GM12878 (cell line): Measurements from ENCODE around the gene CDX1.

ENCODE experiments used
- CEBPB ChIP-seq, 2 experiments: fragments of 150-350 bp in 1 of 2; IDR thresholded peaks; 2 replicates each; pipeline ENCODE4 v1.6.1; 2012 to 2014; ENCODE audit warnings: low read depth in 2 of 2, low read length in 2 of 2, borderline replicate concordance in 1 of 2, inconsistent platforms in 1 of 2
- EP300 ChIP-seq, 2 experiments: fragments of 150-350 bp in 1 of 2; IDR thresholded peaks; 2 replicates each; pipeline ENCODE4 v1.6.1; 2011 to 2012; ENCODE audit warnings: low read depth in 2 of 2, low read length in 2 of 2, borderline replicate concordance in 1 of 2, improper control_type of control experiment in 1 of 2, inconsistent platforms in 1 of 2; ENCODE audit not compliant: control insufficient read depth in 1 of 2
- KDM1A ChIP-seq: fragments of 200-600 bp; sonication (generic); IDR thresholded peaks from 2 replicates; pipeline ENCODE4 v1.6.1; 2016; ENCODE audit warnings: borderline replicate concordance
- POLR2A ChIP-seq: IDR thresholded peaks from 2 replicates; pipeline ENCODE4 v1.6.1; 2011; ENCODE audit warnings: low read depth, mild to moderate bottlenecking, low read length
- RAD21 ChIP-seq: IDR thresholded peaks from 2 replicates; pipeline ENCODE4 v1.6.1; 2011; ENCODE audit warnings: mild to moderate bottlenecking, low read depth, low read length, moderate library complexity; ENCODE audit not compliant: insufficient read depth
- RELA ChIP-seq: fragments of 450-650 bp; IDR thresholded peaks from 2 replicates; pipeline ENCODE4 v1.8.0; 2014; ENCODE audit warnings: borderline replicate concordance; ENCODE audit not compliant: partially characterized antibody
- RFX5 ChIP-seq: IDR thresholded peaks from 2 replicates; pipeline ENCODE4 v1.6.1; 2011; ENCODE audit warnings: low read depth, low read length, improper control_type of control experiment
- SMARCA5 ChIP-seq: fragments of 450-650 bp; IDR thresholded peaks from 2 replicates; pipeline ENCODE4 v1.6.1; 2017; ENCODE audit warnings: mild to moderate bottlenecking
- TF ChIP-seq, protein P1 (sequence below): IDR thresholded peaks from 2 replicates; pipeline ENCODE4 v1.6.1; 2012; ENCODE audit warnings: low read depth, low read length, improper control_type of control experiment
- TF ChIP-seq, protein P2 (sequence below), 3 experiments: IDR thresholded peaks in 2 of 3; conservative IDR thresholded peaks in 1 of 3; 2 replicates each; pipeline ENCODE4 v1.5.1; 2011; ENCODE audit warnings: low read depth in 3 of 3, low read length in 3 of 3, mild to moderate bottlenecking in 3 of 3, control low read depth in 2 of 3, moderate library complexity in 2 of 3, inconsistent platforms in 1 of 3, mixed read lengths in 1 of 3; ENCODE audit not compliant: control insufficient read depth in 2 of 3, insufficient read depth in 1 of 3; ENCODE audit errors: extremely low read depth in 1 of 3
- TF ChIP-seq, protein P3 (sequence below): fragments of 450-650 bp; IDR thresholded peaks from 2 replicates; pipeline ENCODE4 v1.6.1; 2014; ENCODE audit warnings: mild to moderate bottlenecking

DNA sequence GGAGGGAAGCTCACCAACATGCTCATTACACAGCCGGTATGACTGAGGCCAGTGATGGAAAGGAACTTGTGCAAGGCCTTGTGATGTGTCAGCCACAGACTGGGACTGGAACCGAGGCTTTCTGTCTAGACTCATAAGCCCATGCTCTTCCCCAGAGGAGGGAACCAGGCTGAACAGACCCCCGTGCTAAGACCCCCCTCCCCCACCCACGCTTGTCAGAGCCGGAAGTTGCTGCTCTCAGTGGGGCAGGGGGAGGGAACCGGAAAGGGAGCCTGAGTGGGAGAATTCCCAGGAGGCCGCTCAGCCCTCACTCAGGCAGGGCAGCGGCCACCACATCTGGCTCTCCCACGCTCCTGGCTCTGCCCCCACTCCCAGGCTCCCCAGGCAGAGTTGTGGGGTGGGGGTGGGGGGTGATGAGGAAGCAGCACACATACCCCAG is 6.8 kb upstream of the CDX1 start:
- TF ChIP-seq SMARCA5: no peak
- TF ChIP-seq, protein P1, sequence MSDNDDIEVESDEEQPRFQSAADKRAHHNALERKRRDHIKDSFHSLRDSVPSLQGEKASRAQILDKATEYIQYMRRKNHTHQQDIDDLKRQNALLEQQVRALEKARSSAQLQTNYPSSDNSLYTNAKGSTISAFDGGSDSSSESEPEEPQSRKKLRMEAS: no peak
- TF ChIP-seq, protein P2, sequence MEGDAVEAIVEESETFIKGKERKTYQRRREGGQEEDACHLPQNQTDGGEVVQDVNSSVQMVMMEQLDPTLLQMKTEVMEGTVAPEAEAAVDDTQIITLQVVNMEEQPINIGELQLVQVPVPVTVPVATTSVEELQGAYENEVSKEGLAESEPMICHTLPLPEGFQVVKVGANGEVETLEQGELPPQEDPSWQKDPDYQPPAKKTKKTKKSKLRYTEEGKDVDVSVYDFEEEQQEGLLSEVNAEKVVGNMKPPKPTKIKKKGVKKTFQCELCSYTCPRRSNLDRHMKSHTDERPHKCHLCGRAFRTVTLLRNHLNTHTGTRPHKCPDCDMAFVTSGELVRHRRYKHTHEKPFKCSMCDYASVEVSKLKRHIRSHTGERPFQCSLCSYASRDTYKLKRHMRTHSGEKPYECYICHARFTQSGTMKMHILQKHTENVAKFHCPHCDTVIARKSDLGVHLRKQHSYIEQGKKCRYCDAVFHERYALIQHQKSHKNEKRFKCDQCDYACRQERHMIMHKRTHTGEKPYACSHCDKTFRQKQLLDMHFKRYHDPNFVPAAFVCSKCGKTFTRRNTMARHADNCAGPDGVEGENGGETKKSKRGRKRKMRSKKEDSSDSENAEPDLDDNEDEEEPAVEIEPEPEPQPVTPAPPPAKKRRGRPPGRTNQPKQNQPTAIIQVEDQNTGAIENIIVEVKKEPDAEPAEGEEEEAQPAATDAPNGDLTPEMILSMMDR (IDR thresholded peaks at IDR 0.05 in 2 of 3, conservative IDR thresholded peaks at IDR 0.05 in 1 of 3; ENCODE audit: control insufficient read depth in 2 of 3, extremely low read depth in 1 of 3, insufficient read depth in 1 of 3, low read depth in 3 of 3, low read length in 3 of 3): no peak
- TF ChIP-seq EP300 (IDR thresholded peaks at IDR 0.05; ENCODE audit: borderline replicate concordance in 1 of 2, control insufficient read depth in 1 of 2, low read depth in 2 of 2, low read length in 2 of 2): no peak
- no peak for TF ChIP-seq RFX5
- TF ChIP-seq RAD21: no peak
- no peak for TF ChIP-seq KDM1A
- no peak for TF ChIP-seq POLR2A
- TF ChIP-seq, protein P3, sequence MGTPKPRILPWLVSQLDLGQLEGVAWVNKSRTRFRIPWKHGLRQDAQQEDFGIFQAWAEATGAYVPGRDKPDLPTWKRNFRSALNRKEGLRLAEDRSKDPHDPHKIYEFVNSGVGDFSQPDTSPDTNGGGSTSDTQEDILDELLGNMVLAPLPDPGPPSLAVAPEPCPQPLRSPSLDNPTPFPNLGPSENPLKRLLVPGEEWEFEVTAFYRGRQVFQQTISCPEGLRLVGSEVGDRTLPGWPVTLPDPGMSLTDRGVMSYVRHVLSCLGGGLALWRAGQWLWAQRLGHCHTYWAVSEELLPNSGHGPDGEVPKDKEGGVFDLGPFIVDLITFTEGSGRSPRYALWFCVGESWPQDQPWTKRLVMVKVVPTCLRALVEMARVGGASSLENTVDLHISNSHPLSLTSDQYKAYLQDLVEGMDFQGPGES: no peak
- no peak for TF ChIP-seq CEBPB (IDR thresholded peaks at IDR 0.05; ENCODE audit: borderline replicate concordance in 1 of 2, low read depth in 2 of 2, low read length in 2 of 2)
- TF ChIP-seq RELA: no peak
